ENCODE data around the gene RAB31.

- TF ChIP-seq CTCF (IDR thresholded peaks at IDR 0.05) (no peak), POLR2AphosphoS5 (IDR thresholded peaks at IDR 0.05; ENCODE audit: low read depth, low read length) (no peak)
- TF ChIP-seq, protein P1, sequence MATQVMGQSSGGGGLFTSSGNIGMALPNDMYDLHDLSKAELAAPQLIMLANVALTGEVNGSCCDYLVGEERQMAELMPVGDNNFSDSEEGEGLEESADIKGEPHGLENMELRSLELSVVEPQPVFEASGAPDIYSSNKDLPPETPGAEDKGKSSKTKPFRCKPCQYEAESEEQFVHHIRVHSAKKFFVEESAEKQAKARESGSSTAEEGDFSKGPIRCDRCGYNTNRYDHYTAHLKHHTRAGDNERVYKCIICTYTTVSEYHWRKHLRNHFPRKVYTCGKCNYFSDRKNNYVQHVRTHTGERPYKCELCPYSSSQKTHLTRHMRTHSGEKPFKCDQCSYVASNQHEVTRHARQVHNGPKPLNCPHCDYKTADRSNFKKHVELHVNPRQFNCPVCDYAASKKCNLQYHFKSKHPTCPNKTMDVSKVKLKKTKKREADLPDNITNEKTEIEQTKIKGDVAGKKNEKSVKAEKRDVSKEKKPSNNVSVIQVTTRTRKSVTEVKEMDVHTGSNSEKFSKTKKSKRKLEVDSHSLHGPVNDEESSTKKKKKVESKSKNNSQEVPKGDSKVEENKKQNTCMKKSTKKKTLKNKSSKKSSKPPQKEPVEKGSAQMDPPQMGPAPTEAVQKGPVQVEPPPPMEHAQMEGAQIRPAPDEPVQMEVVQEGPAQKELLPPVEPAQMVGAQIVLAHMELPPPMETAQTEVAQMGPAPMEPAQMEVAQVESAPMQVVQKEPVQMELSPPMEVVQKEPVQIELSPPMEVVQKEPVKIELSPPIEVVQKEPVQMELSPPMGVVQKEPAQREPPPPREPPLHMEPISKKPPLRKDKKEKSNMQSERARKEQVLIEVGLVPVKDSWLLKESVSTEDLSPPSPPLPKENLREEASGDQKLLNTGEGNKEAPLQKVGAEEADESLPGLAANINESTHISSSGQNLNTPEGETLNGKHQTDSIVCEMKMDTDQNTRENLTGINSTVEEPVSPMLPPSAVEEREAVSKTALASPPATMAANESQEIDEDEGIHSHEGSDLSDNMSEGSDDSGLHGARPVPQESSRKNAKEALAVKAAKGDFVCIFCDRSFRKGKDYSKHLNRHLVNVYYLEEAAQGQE (IDR thresholded peaks at IDR 0.05; ENCODE audit: insufficient read depth in 1 of 2, low read depth in 2 of 2, low read length in 1 of 2) = no peak
These were observed 7.8 kb upstream of the RAB31 start for GRCh38 chr18:9700261-9700796.
